Neural crest cell (in vitro differentiated cells): ENCODE measurements around the gene ADIG. TPM values are rescaled to one million over a fixed set of nuclear protein-coding genes. Genes with fewer than 3 reads are reported as not detected.

Source experiments
- DNase-seq: peaks from one replicate; pipeline ENCODE4 v3.0.0; 2021; ENCODE audit warnings: low read depth, mixed read lengths, low spot score
- H3K27ac Mint-ChIP-seq: one replicate; pipeline ENCODE4 v1.8.0; 2021; ENCODE audit warnings: mild to moderate bottlenecking, mixed read lengths; ENCODE audit not compliant: unreplicated experiment
- H3K27me3 Mint-ChIP-seq: 2 replicates; pipeline ENCODE4 v1.8.0; 2021; ENCODE audit warnings: low read depth, mild to moderate bottlenecking, mixed read lengths
- H3K36me3 Mint-ChIP-seq: 2 replicates; pipeline ENCODE4 v1.8.0; 2021; ENCODE audit warnings: low read depth, mild to moderate bottlenecking, mixed read lengths
- H3K4me1 Mint-ChIP-seq: 2 replicates; pipeline ENCODE4 v1.8.0; 2021; ENCODE audit warnings: mixed read lengths
- H3K4me3 Mint-ChIP-seq: one replicate; pipeline ENCODE4 v1.8.0; 2021; ENCODE audit warnings: mild to moderate bottlenecking, mixed read lengths
- H3K9me3 Mint-ChIP-seq: 2 replicates; pipeline ENCODE4 v1.8.0; 2021; ENCODE audit warnings: mixed read lengths
- CTCF ChIP-seq: fragments of 200-600 bp; sonication (generic); conservative IDR thresholded peaks from 2 replicates; pipeline ENCODE4 v1.5.0; 2021; ENCODE audit warnings: antibody characterized with exemption, mild to moderate bottlenecking
- total RNA-seq: library from RNA; stranded (reverse); gene quantifications from 2 replicates; pipeline ENCODE4 v1.2.1, GENCODE V29; 2021

ADIG gene
- total RNA-seq, 1 donor from 2014 or later, result not detected

GRCh38 chr20:38573413-38573812 lies 7.6 kb upstream of the ADIG start:
- Mint-ChIP-seq H3K9me3 (no peaks in the 10 kb centered on the region), H3K4me1 (no peaks in the 10 kb centered on the region), H3K27ac (no peak overlapping the region), H3K27me3 (no peaks in the 10 kb centered on the region), H3K4me3 (no peak overlapping the region), H3K36me3 (peaks cover 8% of the 10 kb centered on the region)
- TF ChIP-seq CTCF, result no peak
- no peak for DNase-seq

- no peak for DNase-seq
- H3K4me3 Mint-ChIP-seq, result no peak overlapping the region
- no peak for TF ChIP-seq CTCF
- H3K9me3 Mint-ChIP-seq, result no peaks in the 10 kb centered on the region
- peaks cover 2% of the 10 kb centered on the region for H3K36me3 Mint-ChIP-seq
- H3K27me3 Mint-ChIP-seq, result no peaks in the 10 kb centered on the region
- H3K27ac Mint-ChIP-seq, result no peak overlapping the region
- peaks cover 10% of the 10 kb centered on the region for H3K4me1 Mint-ChIP-seq
Observed at GRCh38 chr20:38579219-38579910, 1.6 kb upstream of the ADIG start.

- no peak for TF ChIP-seq CTCF
- Mint-ChIP-seq H3K36me3 (peaks cover 2% of the 10 kb centered on the region), H3K9me3 (no peaks in the 10 kb centered on the region), H3K27ac (no peak overlapping the region), H3K4me1 (peaks cover 10% of the 10 kb centered on the region), H3K4me3 (no peak overlapping the region), H3K27me3 (no peaks in the 10 kb centered on the region)
- DNase-seq, result no peak
Observed at GRCh38 chr20:38579921-38580320, 1.1 kb upstream of the ADIG start.

GRCh38 chr20:38581830-38582358 lies 897 bp downstream of the ADIG start:
- H3K27me3 Mint-ChIP-seq, result no peaks in the 10 kb centered on the region
- H3K36me3 Mint-ChIP-seq, result no peaks in the 10 kb centered on the region
- no peaks in the 10 kb centered on the region for H3K9me3 Mint-ChIP-seq
- no peak overlapping the region for H3K4me3 Mint-ChIP-seq
- no peak for TF ChIP-seq CTCF
- DNase-seq, result no peak
- peaks cover 10% of the 10 kb centered on the region for H3K4me1 Mint-ChIP-seq
- H3K27ac Mint-ChIP-seq, result no peak overlapping the region

GRCh38 chr20:38583306-38583705 lies 2.3 kb downstream of the ADIG start:
- H3K4me1 Mint-ChIP-seq, result peaks cover 10% of the 10 kb centered on the region

More at GRCh38 chr20:38583306-38583705, 2.3 kb downstream of the ADIG start:
- Mint-ChIP-seq H3K9me3 (no peaks in the 10 kb centered on the region), H3K27ac (no peak overlapping the region), H3K27me3 (no peaks in the 10 kb centered on the region), H3K4me3 (no peak overlapping the region), H3K36me3 (no peaks in the 10 kb centered on the region)
- no peak for DNase-seq
- TF ChIP-seq CTCF, result no peak
